SK-N-SH (cell line): Measurements from ENCODE around the gene KRT33B. TPM values are rescaled to one million over a fixed set of nuclear protein-coding genes. Genes with fewer than 3 reads are reported as not detected.

ENCODE experiments used
- polyA plus RNA-seq, 3 experiments: library from polyadenylated mRNA; depleted of rRNA; stranded (reverse); fragments of >200 nt; gene quantifications; 2 replicates each; pipeline ENCODE4 v1.2.3, GENCODE V29; 2012

Gene KRT33B
- polyA plus RNA-seq, 1 of the 3 experiments (the other 2 are of a cell fraction), result 0.08 TPM

Other genes with a start within 250 kb of the KRT33B start
- not detected in 2 replicates for gene KRTAP4-12, start 245.6 kb downstream of the KRT33B start, polyA plus RNA-seq (2012; rRNA removed)
- not detected in 2 replicates for gene KRTAP4-6, start 229.3 kb downstream of the KRT33B start, polyA plus RNA-seq (2012; rRNA removed)
- gene KRTAP4-5, start 220.0 kb downstream of the KRT33B start, polyA plus RNA-seq (2012; rRNA removed), result not detected in 2 replicates
- not detected in 2 replicates for gene KRTAP4-4, start 209.1 kb downstream of the KRT33B start, polyA plus RNA-seq (2012; rRNA removed)
- gene KRTAP4-3, start 201.6 kb downstream of the KRT33B start, polyA plus RNA-seq (2012; rRNA removed), result not detected in 2 replicates
- gene KRTAP4-2, start 191.6 kb downstream of the KRT33B start, polyA plus RNA-seq (2012; rRNA removed), result not detected in 2 replicates
- not detected in 2 replicates for gene KRTAP4-1, start 184.9 kb downstream of the KRT33B start, polyA plus RNA-seq (2012; rRNA removed)
- gene KRTAP9-1, start 179.9 kb downstream of the KRT33B start, polyA plus RNA-seq (2012; rRNA removed), result not detected in 2 replicates
- not detected in 2 replicates for gene KRTAP9-2, start 143.2 kb downstream of the KRT33B start, polyA plus RNA-seq (2012; rRNA removed)
- not detected in 2 replicates for gene KRTAP9-3, start 137.4 kb downstream of the KRT33B start, polyA plus RNA-seq (2012; rRNA removed)
- gene KRTAP9-8, start 131.8 kb downstream of the KRT33B start, polyA plus RNA-seq (2012; rRNA removed), result not detected in 2 replicates
- gene KRTAP9-4, start 120.1 kb downstream of the KRT33B start, polyA plus RNA-seq (2012; rRNA removed), result not detected in 2 replicates
- not detected in 2 replicates for gene KRTAP9-9, start 114.4 kb downstream of the KRT33B start, polyA plus RNA-seq (2012; rRNA removed)
- gene KRTAP9-6, start 104.4 kb downstream of the KRT33B start, polyA plus RNA-seq (2012; rRNA removed), result not detected in 2 replicates
- not detected in 2 replicates for gene KRTAP9-7, start 94.1 kb downstream of the KRT33B start, polyA plus RNA-seq (2012; rRNA removed)
- gene KRTAP29-1, start 67.0 kb downstream of the KRT33B start, polyA plus RNA-seq (2012; rRNA removed), result not detected in 2 replicates
- gene KRTAP16-1, start 60.5 kb downstream of the KRT33B start, polyA plus RNA-seq (2012; rRNA removed), result not detected in 2 replicates
- gene KRTAP17-1, start 54.1 kb downstream of the KRT33B start, polyA plus RNA-seq (2012; rRNA removed), result not detected in 2 replicates
- not detected in 2 replicates for gene KRT33A, start 19.0 kb downstream of the KRT33B start, polyA plus RNA-seq (2012; rRNA removed)
- gene KRT34, start 12.5 kb upstream of the KRT33B start, polyA plus RNA-seq (2012; rRNA removed), result 0.05 and 0.08 TPM in 2 replicates
- 0.03 TPM in 1 of 2 replicates, not detected in the other for gene KRT31, start 27.8 kb upstream of the KRT33B start, polyA plus RNA-seq (2012; rRNA removed)
- gene KRT37, start 54.8 kb upstream of the KRT33B start, polyA plus RNA-seq (2012; rRNA removed), result not detected in 2 replicates
- gene KRT38, start 71.2 kb upstream of the KRT33B start, polyA plus RNA-seq (2012; rRNA removed), result not detected in 2 replicates
- gene KRT32, start 97.6 kb upstream of the KRT33B start, polyA plus RNA-seq (2012; rRNA removed), result not detected in 2 replicates
- gene KRT35, start 111.3 kb upstream of the KRT33B start, polyA plus RNA-seq (2012; rRNA removed), result not detected in 2 replicates
- gene KRT36, start 120.1 kb upstream of the KRT33B start, polyA plus RNA-seq (2012; rRNA removed), result not detected in 2 replicates
- gene KRT13, start 135.8 kb upstream of the KRT33B start, polyA plus RNA-seq (2012; rRNA removed), result 0.39 and 0.67 TPM in 2 replicates
- gene KRT15, start 149.1 kb upstream of the KRT33B start, polyA plus RNA-seq (2012; rRNA removed), result 16.9 and 17.0 TPM in 2 replicates
- gene KRT19, start 158.5 kb upstream of the KRT33B start, polyA plus RNA-seq (2012; rRNA removed), result 1.8 and 2.5 TPM in 2 replicates
- gene KRT9, start 202.2 kb upstream of the KRT33B start, polyA plus RNA-seq (2012; rRNA removed), result not detected in 2 replicates
- not detected in 2 replicates for gene KRT14, start 217.1 kb upstream of the KRT33B start, polyA plus RNA-seq (2012; rRNA removed)
- not detected in 2 replicates for gene KRT16, start 243.0 kb upstream of the KRT33B start, polyA plus RNA-seq (2012; rRNA removed)